ENCODE results near the gene WNT4. TPM values are rescaled to one million over a fixed set of nuclear protein-coding genes. Genes with fewer than 3 reads are reported as not detected.

Gene WNT4
- total and polyA plus RNA-seq, 2 donors (not counting 1 experiment from before 2014, with no cell fraction given): not detected

- Mint-ChIP-seq H3K27ac (no peak overlapping the region), H3K27me3 (no peaks in the 10 kb centered on the region), H3K9me3 (ENCODE audit: insufficient read depth) (no peaks in the 10 kb centered on the region), H3K4me3 (no peak overlapping the region), H3K4me1 (peaks cover 32% of the 10 kb centered on the region)
- peaks cover 0 to 61% of the 10 kb centered on the region in 2 experiments for H3K36me3 ChIP-seq (replicated peaks in 1 of 2; ENCODE audit: control extremely low read depth in 1 of 2, control insufficient read depth in 1 of 2, extremely low read depth in 1 of 2, insufficient read depth in 2 of 2, low read length in 1 of 2)
- DNase-seq (no peak), ATAC-seq (ENCODE audit: low read depth) (no peak)
- no peaks in the 10 kb centered on the region for H3K9me3 ChIP-seq (ENCODE audit: control extremely low read depth in 1 of 3, control insufficient read depth in 2 of 3, insufficient read depth in 1 of 3, low read length in 2 of 3)
- H2AFZ ChIP-seq (ENCODE audit: insufficient read depth, low read depth, low read length, poor library complexity, severe bottlenecking): no peak overlapping the region
- H3K4me3 ChIP-seq (ENCODE audit: control extremely low read depth in 1 of 5, extremely low read depth in 1 of 5, insufficient read depth in 1 of 5, low read depth in 2 of 5, low read length in 4 of 5): no peak overlapping the region
- no peaks in the 10 kb centered on the region for H3K27me3 ChIP-seq (replicated peaks in 1 of 4; ENCODE audit: control extremely low read depth in 1 of 4, control insufficient read depth in 3 of 4, insufficient read depth in 4 of 4, low read length in 3 of 4)
- ChIA-PET CTCF (interaction anchor here (0.5 to 1.9 kb wide), 5 partner anchors 9 to 345 kb away, joined by 4 to 6 read pairs (median 5); no protein-coding TSS in a partner anchor), POLR2A (no interaction called here)
- H3K4me1 ChIP-seq (ENCODE audit: control insufficient read depth in 2 of 2, insufficient read depth in 2 of 2, low read length in 2 of 2): peaks cover 14 to 21% of the 10 kb centered on the region in 2 donors
- no peak overlapping the region for H3K27ac ChIP-seq (ENCODE audit: low read length in 2 of 2)
- H4K20me1 ChIP-seq (ENCODE audit: control insufficient read depth, insufficient read depth, low read length, poor library complexity, severe bottlenecking): peaks cover 99% of the 10 kb centered on the region
- intact Hi-C loops (cut with micrococcal nuclease): no loop called here
- no peak overlapping the region for H3K9ac ChIP-seq (ENCODE audit: low read length)
- peaks cover 75% of the 10 kb centered on the region for H3K79me2 ChIP-seq (ENCODE audit: control insufficient read depth, insufficient read depth, low read length)
- 100% methylated on average over 1 of the region's 3 CpGs for WGBS (ENCODE audit: insufficient coverage)
- TF ChIP-seq, protein P1, sequence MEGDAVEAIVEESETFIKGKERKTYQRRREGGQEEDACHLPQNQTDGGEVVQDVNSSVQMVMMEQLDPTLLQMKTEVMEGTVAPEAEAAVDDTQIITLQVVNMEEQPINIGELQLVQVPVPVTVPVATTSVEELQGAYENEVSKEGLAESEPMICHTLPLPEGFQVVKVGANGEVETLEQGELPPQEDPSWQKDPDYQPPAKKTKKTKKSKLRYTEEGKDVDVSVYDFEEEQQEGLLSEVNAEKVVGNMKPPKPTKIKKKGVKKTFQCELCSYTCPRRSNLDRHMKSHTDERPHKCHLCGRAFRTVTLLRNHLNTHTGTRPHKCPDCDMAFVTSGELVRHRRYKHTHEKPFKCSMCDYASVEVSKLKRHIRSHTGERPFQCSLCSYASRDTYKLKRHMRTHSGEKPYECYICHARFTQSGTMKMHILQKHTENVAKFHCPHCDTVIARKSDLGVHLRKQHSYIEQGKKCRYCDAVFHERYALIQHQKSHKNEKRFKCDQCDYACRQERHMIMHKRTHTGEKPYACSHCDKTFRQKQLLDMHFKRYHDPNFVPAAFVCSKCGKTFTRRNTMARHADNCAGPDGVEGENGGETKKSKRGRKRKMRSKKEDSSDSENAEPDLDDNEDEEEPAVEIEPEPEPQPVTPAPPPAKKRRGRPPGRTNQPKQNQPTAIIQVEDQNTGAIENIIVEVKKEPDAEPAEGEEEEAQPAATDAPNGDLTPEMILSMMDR (IDR thresholded peaks at IDR 0.05): no peak
- no peak for TF ChIP-seq EZH2 (IDR thresholded peaks at IDR 0.05; ENCODE audit: borderline replicate concordance, insufficient read depth, low read depth, low read length, poor library complexity, severe bottlenecking)
- H3K4me2 ChIP-seq (replicated peaks; ENCODE audit: low read depth, low read length, poor library complexity, severe bottlenecking): no peak overlapping the region
These were observed 32.9 kb downstream of the WNT4 start for GRCh38 chr1:22110016-22110415.

- Mint-ChIP-seq H3K9me3 (ENCODE audit: insufficient read depth) (no peaks in the 10 kb centered on the region), H3K4me1 (peaks cover 44% of the 10 kb centered on the region), H3K4me3 (no peak overlapping the region), H3K27me3 (no peaks in the 10 kb centered on the region), H3K27ac (no peak overlapping the region)
- CTCF ChIA-PET: interaction anchor here (1.5 kb wide), 1 partner anchor 10 kb away, joined by 4 read pairs; no protein-coding TSS in a partner anchor
- Histone ChIP-seq H3K36me3 (replicated peaks in 1 of 2; ENCODE audit: control extremely low read depth in 1 of 2, control insufficient read depth in 1 of 2, extremely low read depth in 1 of 2, insufficient read depth in 2 of 2, low read length in 1 of 2) (peaks cover 0 to 52% of the 10 kb centered on the region in 2 experiments), H3K79me2 (ENCODE audit: control insufficient read depth, insufficient read depth, low read length) (peaks cover 82% of the 10 kb centered on the region), H2AFZ (ENCODE audit: insufficient read depth, low read depth, low read length, poor library complexity, severe bottlenecking) (no peak overlapping the region), H3K9me3 (ENCODE audit: control extremely low read depth in 1 of 3, control insufficient read depth in 2 of 3, insufficient read depth in 1 of 3, low read length in 2 of 3) (no peaks in the 10 kb centered on the region), H3K27me3 (replicated peaks in 1 of 4; ENCODE audit: control extremely low read depth in 1 of 4, control insufficient read depth in 3 of 4, insufficient read depth in 4 of 4, low read length in 3 of 4) (no peaks in the 10 kb centered on the region), H3K4me2 (replicated peaks; ENCODE audit: low read depth, low read length, poor library complexity, severe bottlenecking) (no peak overlapping the region), H3K4me1 (ENCODE audit: control insufficient read depth in 2 of 2, insufficient read depth in 2 of 2, low read length in 2 of 2) (peaks cover 22% of the 10 kb centered on the region in 2 donors), H4K20me1 (ENCODE audit: control insufficient read depth, insufficient read depth, low read length, poor library complexity, severe bottlenecking) (peaks cover 94% of the 10 kb centered on the region), H3K4me3 (ENCODE audit: control extremely low read depth in 1 of 5, extremely low read depth in 1 of 5, insufficient read depth in 1 of 5, low read depth in 2 of 5, low read length in 4 of 5) (no peak overlapping the region), H3K9ac (ENCODE audit: low read length) (no peak overlapping the region), H3K27ac (ENCODE audit: low read length in 2 of 2) (no peak overlapping the region)
- DNase-seq: no peak
- intact Hi-C loops (cut with micrococcal nuclease): no loop called here
- TF ChIP-seq, protein P1 (IDR thresholded peaks at IDR 0.05): no peak
- TF ChIP-seq EZH2 (IDR thresholded peaks at IDR 0.05; ENCODE audit: borderline replicate concordance, insufficient read depth, low read depth, low read length, poor library complexity, severe bottlenecking): no peak
- POLR2A ChIA-PET: interaction anchor here (0.5 kb wide), 1 partner anchor 53 kb away, joined by 7 read pairs; no protein-coding TSS in a partner anchor
- no peak for ATAC-seq (ENCODE audit: low read depth)
- 77% methylated on average over 8 of the region's 11 CpGs for WGBS (ENCODE audit: insufficient coverage)
These were observed 34.4 kb downstream of the WNT4 start for GRCh38 chr1:22108339-22109105.
